Body of pancreas (tissue), 4 donors: Measurements from ENCODE around the gene SLC25A42. TPM values are rescaled to one million over a fixed set of nuclear protein-coding genes. Genes with fewer than 3 reads are reported as not detected.

Experiments used
- ATAC-seq: fragments of 150-250 bp; one replicate; pipeline ENCODE4 v1.9.1; 2016
- DNase-seq, 4 donors: peaks; one replicate each; pipeline ENCODE4 v3.0.0-alpha.2; 2019
- H3K27ac ChIP-seq, 4 donors: fragments of 200-600 bp; sonication (generic); 1 replicate in 3 of 4; 2 replicates in 1 of 4; pipeline versions ENCODE4 v1.5.1 to v1.6.1; 2016 to 2019; ENCODE audit warnings: mild to moderate bottlenecking in 1 of 4, mixed read lengths in 1 of 4, moderate library complexity in 1 of 4
- H3K27me3 ChIP-seq, 2 donors: fragments of 200-600 bp; sonication (generic); one replicate each; pipeline ENCODE4 v1.6.0; 2016; ENCODE audit warnings: mild to moderate bottlenecking in 1 of 2
- H3K36me3 ChIP-seq, 2 donors: fragments of 200-600 bp; sonication (generic); replicated peaks in 1 of 2; 2 replicates each; pipeline ENCODE4 v1.5.1; 2016; ENCODE audit warnings: low read depth in 2 of 2; ENCODE audit not compliant: insufficient read depth in 1 of 2
- H3K4me1 ChIP-seq: fragments of 200-600 bp; sonication (generic); one replicate; pipeline ENCODE4 v1.6.0; 2016
- H3K4me3 ChIP-seq, 2 donors: fragments of 200-600 bp; sonication (generic); 1 replicate in 1 of 2; 2 replicates in 1 of 2; pipeline ENCODE4 v1.5.1; 2016 to 2019
- H3K9me3 ChIP-seq, 3 donors: fragments of 200-600 bp; sonication (generic); 1 replicate in 2 of 3; 2 replicates in 1 of 3; pipeline ENCODE4 v1.5.1; 2016
- CTCF ChIP-seq, 7 experiments: fragments of 450-650 bp in 4 of 7; fragments of 200-600 bp in 3 of 7; sonication (generic) in 3 of 7; IDR thresholded peaks; one replicate each; pipeline ENCODE4 v1.5.1; 2016 to 2019; ENCODE audit warnings: antibody characterized with exemption in 7 of 7
- POLR2A ChIP-seq, 3 donors: fragments of 450-650 bp; IDR thresholded peaks; one replicate each; pipeline ENCODE4 v1.6.1; 2016; ENCODE audit warnings: antibody characterized with exemption in 3 of 3, mild to moderate bottlenecking in 2 of 3
- WGBS, 2 donors: methylation state at CpG; one replicate each; pipeline ENCODE4 v1.1.5; 2017; 5-methylcytosine and 5-hydroxymethylcytosine counted together
- intact Hi-C: fragments of 100-400 bp; cut with DNase I; formaldehyde crosslinking; loops from one replicate; pipeline ENCODE4 v1.15.1; 2023
- total RNA-seq, 2 donors: library from RNA; depleted of rRNA; stranded (reverse); fragments of >200 nt; gene quantifications; one replicate each; pipeline ENCODE4 v1.1.0, GENCODE V29; 2016

The SLC25A42 gene
- total RNA-seq, 2 donors from 2014 or later: 10.1 to 24.7 TPM

GRCh38 chr19:19160461-19161035 is 96.8 kb downstream of the SLC25A42 start:
- Histone ChIP-seq H3K4me1 (no peaks in the 10 kb centered on the region), H3K36me3 (no peaks in the 10 kb centered on the region), H3K27ac (no peak overlapping the region), H3K9me3 (no peaks in the 10 kb centered on the region), H3K4me3 (no peak overlapping the region), H3K27me3 (no peaks in the 10 kb centered on the region)
- no peak for TF ChIP-seq CTCF (IDR thresholded peaks at IDR 0.05)
- no peak for TF ChIP-seq POLR2A (IDR thresholded peaks at IDR 0.05)
- ATAC-seq: no peak
- intact Hi-C loops: no loop called here
- DNase-seq: no peak
- 62 to 100% methylated on average over 1 to 15 of the region's 26 CpGs for WGBS, 2 donors

GRCh38 chr19:19162495-19162894 is 98.7 kb downstream of the SLC25A42 start:
- TF ChIP-seq CTCF (IDR thresholded peaks at IDR 0.05): no peak
- no peak for TF ChIP-seq POLR2A (IDR thresholded peaks at IDR 0.05)
- no peak overlapping the region for H3K27ac ChIP-seq
- WGBS, 2 donors: 76 to 93% methylated on average over 7 of the region's 7 CpGs
- H3K4me1 ChIP-seq: no peaks in the 10 kb centered on the region
- no peak for ATAC-seq
- DNase-seq: no peak
- no peaks in the 10 kb centered on the region for H3K9me3 ChIP-seq
- intact Hi-C loops: no loop called here
- H3K27me3 ChIP-seq: no peaks in the 10 kb centered on the region
- H3K36me3 ChIP-seq: no peaks in the 10 kb centered on the region
- no peak overlapping the region for H3K4me3 ChIP-seq

Other genes starting within 250 kb of the SLC25A42 start
- 10 to 100 TPM; 38.9 to 59.0 TPM for gene UPF1, start 232.0 kb upstream of the SLC25A42 start, total RNA-seq
- under 1 TPM; 0.26 to 0.66 TPM for gene CERS1, start 167.8 kb upstream of the SLC25A42 start, total RNA-seq
- 100 to 1,000 TPM; 111 to 166 TPM for gene COPE, start 144.6 kb upstream of the SLC25A42 start, total RNA-seq
- 10 to 100 TPM; 39.4 to 44.2 TPM for gene DDX49, start 144.3 kb upstream of the SLC25A42 start, total RNA-seq
- 10 to 100 TPM; 27.5 to 29.0 TPM for gene HOMER3, start 122.8 kb upstream of the SLC25A42 start, total RNA-seq
- 100 to 1,000 TPM in 1 of 2 donors, 10 to 100 TPM in 1; 22.1 to 115 TPM for gene SUGP2, start 30.5 kb upstream of the SLC25A42 start, total RNA-seq
- 10 to 100 TPM; 15.6 to 27.7 TPM for gene ARMC6, start 30.4 kb upstream of the SLC25A42 start, total RNA-seq
- gene TMEM161A, start 74.5 kb downstream of the SLC25A42 start, total RNA-seq: 10 to 100 TPM; 13.7 to 22.1 TPM
- gene MEF2B, start 106.3 kb downstream of the SLC25A42 start, total RNA-seq: not detected
- 10 to 100 TPM in 1 of 2 donors, 1 to 10 TPM in 1; 5.4 to 25.4 TPM for gene BORCS8, start 128.2 kb downstream of the SLC25A42 start, total RNA-seq
- gene RFXANK, start 128.3 kb downstream of the SLC25A42 start, total RNA-seq: 10 to 100 TPM; 16.1 to 43.8 TPM
- 10 to 100 TPM; 13.8 to 16.1 TPM for gene NR2C2AP, start 139.4 kb downstream of the SLC25A42 start, total RNA-seq
- not detected for gene NCAN, start 148.0 kb downstream of the SLC25A42 start, total RNA-seq
- not detected for gene TM6SF2, start 209.3 kb downstream of the SLC25A42 start, total RNA-seq